H9 (cell line): Measurements from ENCODE around the gene HIVEP1. TPM values are rescaled to one million over a fixed set of nuclear protein-coding genes. Genes with fewer than 3 reads are reported as not detected.

Experiments
- DNase-seq: peaks from one replicate; pipeline ENCODE4 v3.0.0-alpha.2; 2017
- H2AFZ ChIP-seq: one replicate; pipeline ENCODE4 v1.6.1; 2013; ENCODE audit warnings: mild to moderate bottlenecking, low read length, control low read depth, moderate library complexity
- H2AK5ac ChIP-seq: 2 replicates; pipeline ENCODE4 v1.6.1; 2013; ENCODE audit warnings: low read length, control low read depth, mixed read lengths; ENCODE audit not compliant: insufficient read length
- H2BK120ac ChIP-seq: one replicate; pipeline ENCODE4 v1.6.1; 2013; ENCODE audit warnings: low read depth, mild to moderate bottlenecking, low read length, control low read depth, inconsistent platforms; ENCODE audit not compliant: poor library complexity, severe bottlenecking
- H2BK12ac ChIP-seq: 2 replicates; pipeline ENCODE4 v1.6.1; 2013; ENCODE audit warnings: low read length, control low read depth, mixed read lengths, low read depth; ENCODE audit not compliant: insufficient read length
- H2BK15ac ChIP-seq: 2 replicates; pipeline ENCODE4 v1.6.1; 2013; ENCODE audit warnings: low read depth, low read length, control low read depth
- H2BK20ac ChIP-seq: one replicate; pipeline ENCODE4 v1.6.1; 2013; ENCODE audit warnings: low read depth, mild to moderate bottlenecking, low read length, control low read depth, inconsistent platforms; ENCODE audit not compliant: poor library complexity, severe bottlenecking
- H2BK5ac ChIP-seq: 2 replicates; pipeline ENCODE4 v1.6.1; 2013; ENCODE audit warnings: low read length, control low read depth, mixed read lengths; ENCODE audit not compliant: insufficient read length
- H3K14ac ChIP-seq: 2 replicates; pipeline ENCODE4 v1.6.1; 2013; ENCODE audit warnings: low read length, control low read depth; ENCODE audit not compliant: insufficient read depth
- H3K18ac ChIP-seq: 2 replicates; pipeline ENCODE4 v1.6.1; 2013; ENCODE audit warnings: low read depth, mild to moderate bottlenecking, mixed read lengths, low read length, control low read depth; ENCODE audit not compliant: insufficient read length
- H3K23ac ChIP-seq: 2 replicates; pipeline ENCODE4 v1.6.1; 2013; ENCODE audit warnings: low read length, control low read depth, mixed read lengths, low read depth; ENCODE audit not compliant: insufficient read length
- H3K23me2 ChIP-seq: 2 replicates; pipeline ENCODE4 v1.6.1; 2013; ENCODE audit warnings: low read depth, mild to moderate bottlenecking, mixed read lengths, low read length, control low read depth; ENCODE audit not compliant: insufficient read length, poor library complexity, severe bottlenecking
- H3K27ac ChIP-seq: 2 replicates; pipeline ENCODE4 v1.5.1; 2013; ENCODE audit warnings: low read length, control low read depth, mixed read lengths, low read depth; ENCODE audit not compliant: insufficient read length
- H3K27me3 ChIP-seq: 2 replicates; pipeline ENCODE4 v1.6.1; 2013; ENCODE audit warnings: low read length, control low read depth, inconsistent platforms; ENCODE audit not compliant: insufficient read depth
- H3K4ac ChIP-seq: 2 replicates; pipeline ENCODE4 v1.6.1; 2013; ENCODE audit warnings: low read depth, mild to moderate bottlenecking, control low read depth, inconsistent platforms, low read length, moderate library complexity
- H3K4me1 ChIP-seq: 2 replicates; pipeline ENCODE4 v1.6.1; 2013; ENCODE audit warnings: low read length, control low read depth, inconsistent platforms; ENCODE audit not compliant: insufficient read depth
- H3K4me2 ChIP-seq: 2 replicates; pipeline ENCODE4 v1.6.1; 2013; ENCODE audit warnings: low read length, control low read depth, mixed read lengths; ENCODE audit not compliant: insufficient read length, insufficient read depth
- H3K56ac ChIP-seq: 2 replicates; pipeline ENCODE4 v1.6.1; 2013; ENCODE audit warnings: low read depth, mild to moderate bottlenecking, mixed read lengths, low read length, control low read depth; ENCODE audit not compliant: insufficient read length
- H3K79me1 ChIP-seq: 2 replicates; pipeline ENCODE4 v1.6.1; 2013; ENCODE audit warnings: low read depth, mild to moderate bottlenecking, moderate library complexity, low read length, control low read depth, inconsistent platforms; ENCODE audit not compliant: insufficient read depth, poor library complexity, severe bottlenecking
- H3K79me2 ChIP-seq: 2 replicates; pipeline ENCODE4 v1.6.1; 2013; ENCODE audit warnings: low read length, control low read depth, inconsistent platforms; ENCODE audit not compliant: insufficient read depth
- H3K9ac ChIP-seq: 2 replicates; pipeline ENCODE4 v1.6.1; 2013; ENCODE audit warnings: low read length, control low read depth, mixed read lengths; ENCODE audit not compliant: insufficient read length; ENCODE audit errors: extremely low read depth
- H3K9me3 ChIP-seq: one replicate; pipeline ENCODE4 v1.6.1; 2013; ENCODE audit warnings: low read depth, low read length, inconsistent platforms; ENCODE audit not compliant: control insufficient read depth
- H3T11ph ChIP-seq: one replicate; pipeline ENCODE4 v1.6.1; 2013; ENCODE audit warnings: mild to moderate bottlenecking, low read length, control low read depth, inconsistent platforms
- H4K20me1 ChIP-seq: one replicate; pipeline ENCODE4 v1.6.1; 2013; ENCODE audit not compliant: control insufficient read depth, insufficient read length, insufficient read depth
- H4K5ac ChIP-seq: 2 replicates; pipeline ENCODE4 v1.6.1; 2013; ENCODE audit warnings: low read depth, mild to moderate bottlenecking, mixed read lengths, low read length, control low read depth; ENCODE audit not compliant: insufficient read length
- H4K8ac ChIP-seq: replicated peaks from 2 replicates; pipeline ENCODE4 v1.6.1; 2013; ENCODE audit warnings: low read length, control low read depth, mixed read lengths, low read depth; ENCODE audit not compliant: insufficient read length
- H4K91ac ChIP-seq: 2 replicates; pipeline ENCODE4 v1.6.1; 2013; ENCODE audit warnings: low read depth, mild to moderate bottlenecking, moderate library complexity, mixed read lengths, low read length, control low read depth; ENCODE audit not compliant: insufficient read length
- H3K27ac Mint-ChIP-seq, 3 experiments: 2 replicates in 2 of 3; 3 replicates in 1 of 3; pipeline ENCODE4 v1.8.0; 2020 to 2021; ENCODE audit warnings: mixed read lengths in 3 of 3, mild to moderate bottlenecking in 1 of 3, moderate library complexity in 1 of 3
- H3K27me3 Mint-ChIP-seq: 2 replicates; pipeline ENCODE4 v1.8.0; 2021; ENCODE audit warnings: low read depth, mild to moderate bottlenecking, moderate library complexity, mixed read lengths
- H3K36me3 Mint-ChIP-seq, 3 experiments: 2 replicates in 2 of 3; 3 replicates in 1 of 3; pipeline ENCODE4 v1.8.0; 2020 to 2021; ENCODE audit warnings: low read depth in 3 of 3, mixed read lengths in 3 of 3; ENCODE audit not compliant: insufficient read depth in 1 of 3
- H3K4me1 Mint-ChIP-seq, 2 experiments: 2 replicates each; pipeline ENCODE4 v1.8.0; 2020; ENCODE audit warnings: mixed read lengths in 2 of 2
- H3K4me3 Mint-ChIP-seq, 2 experiments: 2 replicates in 1 of 2; 3 replicates in 1 of 2; pipeline ENCODE4 v1.8.0; 2020 to 2021; ENCODE audit warnings: mild to moderate bottlenecking in 2 of 2, mixed read lengths in 2 of 2, moderate library complexity in 1 of 2
- H3K9me3 Mint-ChIP-seq, 2 experiments: 2 replicates in 1 of 2; 3 replicates in 1 of 2; pipeline ENCODE4 v1.8.0; 2020; ENCODE audit warnings: mild to moderate bottlenecking in 2 of 2, mixed read lengths in 2 of 2, moderate library complexity in 1 of 2
- WGBS: extraction: QIAGEN DNeasy Blood & Tissue Kit; methylation state at CpG from one replicate; pipeline ENCODE4 v1.1.7; 2013; ENCODE audit warnings: missing lambda C conversion rate, low lambda C conversion rate, mixed read lengths; ENCODE audit not compliant: insufficient read length; ENCODE audit errors: extremely low coverage; 5-methylcytosine and 5-hydroxymethylcytosine counted together
- total RNA-seq: library from RNA; stranded (reverse); gene quantifications from 2 replicates; pipeline ENCODE4 v1.2.1, GENCODE V29; 2021
- TF ChIP-seq, protein P1 (sequence below): fragments of 200-600 bp; sonication (generic); conservative IDR thresholded peaks from 3 replicates; pipeline ENCODE4 v1.8.0; 2021; ENCODE audit warnings: antibody characterized with exemption, mild to moderate bottlenecking

Gene HIVEP1
- total RNA-seq, 1 experiment from 2014 or later = 44.2 TPM

DNA sequence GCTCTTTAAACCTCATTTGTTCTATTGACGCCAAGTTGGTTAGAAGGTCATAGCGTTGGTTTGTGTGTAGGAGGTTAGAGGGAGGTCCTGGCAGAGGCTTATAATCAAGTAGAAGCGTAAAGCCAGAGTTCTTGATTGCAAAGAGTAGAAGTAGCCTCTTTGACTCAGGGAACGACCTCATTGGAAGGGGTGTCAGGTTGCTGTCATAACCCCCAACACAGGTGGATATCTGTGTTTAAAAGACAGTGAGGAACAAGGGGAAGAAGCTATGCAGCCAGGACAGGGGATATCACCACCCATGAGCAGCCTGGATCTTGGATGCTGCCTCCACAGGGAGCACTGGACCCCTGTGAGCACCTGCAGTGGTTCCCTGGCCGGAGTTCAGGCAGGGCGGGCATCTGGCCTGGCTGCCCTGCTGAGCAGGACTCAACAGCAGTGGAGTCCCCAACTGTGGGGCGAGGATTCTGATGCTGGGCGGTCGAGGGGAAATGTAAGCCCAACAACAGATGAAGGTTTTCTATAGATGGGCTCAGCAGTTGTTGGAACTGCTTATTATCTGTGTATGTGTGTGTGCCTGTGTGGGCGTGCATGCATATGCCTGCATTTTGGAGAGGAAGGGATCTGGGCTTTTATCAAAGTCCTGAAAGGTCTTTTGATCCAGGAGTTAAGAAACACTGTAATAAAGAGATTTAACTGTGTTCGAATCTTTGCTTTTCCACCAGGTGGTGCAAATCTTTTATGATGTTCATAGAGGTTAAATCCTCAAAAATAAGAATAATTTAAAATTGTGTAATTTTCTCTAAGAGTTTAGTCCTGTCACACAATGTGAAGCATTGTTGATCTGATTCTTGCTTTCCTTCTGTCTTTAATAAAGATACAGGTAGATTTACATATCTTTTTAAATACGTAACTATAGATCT, 27.7 kb downstream of the HIVEP1 start:
- no peak overlapping the region for H2BK15ac ChIP-seq
- Mint-ChIP-seq H3K9me3 (no peaks in the 10 kb centered on the region; a peak in 1 of 5 replicates), H3K4me1 (peaks cover 40 to 53% of the 10 kb centered on the region in 2 experiments), H3K27me3 (no peaks in the 10 kb centered on the region), H3K27ac (peak overlapping the region in 2 of 3 experiments; percentile 57 to 78; a peak in 6 of 7 replicates), H3K36me3 (peaks cover 15 to 25% (median 21%) of the 10 kb centered on the region in 3 experiments; a peak in 6 of 7 replicates), H3K4me3 (no peak overlapping the region)
- no peak overlapping the region for H3K23ac ChIP-seq
- no peak overlapping the region for H3T11ph ChIP-seq
- no peak overlapping the region for H2BK12ac ChIP-seq
- H2BK120ac ChIP-seq = no peak overlapping the region
- no peaks in the 10 kb centered on the region for H3K23me2 ChIP-seq
- no peak for DNase-seq
- H3K9ac ChIP-seq = no peak overlapping the region
- no CpG with 5 or more reads among the region's 12 CpGs for WGBS
- no peaks in the 10 kb centered on the region for H3K9me3 ChIP-seq
- H3K79me2 ChIP-seq = peaks cover 14% of the 10 kb centered on the region; the same call in 1 of the 2 replicates
- no peak overlapping the region for H2BK20ac ChIP-seq
- no peak overlapping the region for H2AK5ac ChIP-seq
- H3K4me2 ChIP-seq = peak overlapping the region; percentile 6
- H3K79me1 ChIP-seq = peaks cover 3% of the 10 kb centered on the region
- no peak overlapping the region for H3K27ac ChIP-seq
- TF ChIP-seq, protein P1, sequence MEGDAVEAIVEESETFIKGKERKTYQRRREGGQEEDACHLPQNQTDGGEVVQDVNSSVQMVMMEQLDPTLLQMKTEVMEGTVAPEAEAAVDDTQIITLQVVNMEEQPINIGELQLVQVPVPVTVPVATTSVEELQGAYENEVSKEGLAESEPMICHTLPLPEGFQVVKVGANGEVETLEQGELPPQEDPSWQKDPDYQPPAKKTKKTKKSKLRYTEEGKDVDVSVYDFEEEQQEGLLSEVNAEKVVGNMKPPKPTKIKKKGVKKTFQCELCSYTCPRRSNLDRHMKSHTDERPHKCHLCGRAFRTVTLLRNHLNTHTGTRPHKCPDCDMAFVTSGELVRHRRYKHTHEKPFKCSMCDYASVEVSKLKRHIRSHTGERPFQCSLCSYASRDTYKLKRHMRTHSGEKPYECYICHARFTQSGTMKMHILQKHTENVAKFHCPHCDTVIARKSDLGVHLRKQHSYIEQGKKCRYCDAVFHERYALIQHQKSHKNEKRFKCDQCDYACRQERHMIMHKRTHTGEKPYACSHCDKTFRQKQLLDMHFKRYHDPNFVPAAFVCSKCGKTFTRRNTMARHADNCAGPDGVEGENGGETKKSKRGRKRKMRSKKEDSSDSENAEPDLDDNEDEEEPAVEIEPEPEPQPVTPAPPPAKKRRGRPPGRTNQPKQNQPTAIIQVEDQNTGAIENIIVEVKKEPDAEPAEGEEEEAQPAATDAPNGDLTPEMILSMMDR = peak; percentile 21; the same call in 2 of the 3 replicates
- no peak overlapping the region for H4K8ac ChIP-seq
- H3K14ac ChIP-seq = no peak overlapping the region
- no peak overlapping the region for H4K91ac ChIP-seq
- no peaks in the 10 kb centered on the region for H4K20me1 ChIP-seq
- no peak overlapping the region for H2BK5ac ChIP-seq
- H3K18ac ChIP-seq = no peak overlapping the region
- no peak overlapping the region for H3K56ac ChIP-seq
- H4K5ac ChIP-seq = no peak overlapping the region
- H3K27me3 ChIP-seq = no peaks in the 10 kb centered on the region
- H3K4me1 ChIP-seq = peaks cover 6% of the 10 kb centered on the region; the same call in 1 of the 2 replicates
- no peak overlapping the region for H3K4ac ChIP-seq
- H2AFZ ChIP-seq = no peak overlapping the region
